ENCODE results near the gene TTC21B. TPM values are rescaled to one million over a fixed set of nuclear protein-coding genes. Genes with fewer than 3 reads are reported as not detected.
A peak's percentile ranks its signal among the peaks of the same experiment; 100 is the strongest.
"Not testable (repeated sequence)": the region's sequence is repeated elsewhere in the genome, so short reads cannot be mapped to it uniquely, and the experiment has no call there.

The TTC21B gene
- total RNA-seq, 2 donors from 2014 or later, result 13.7 to 14.8 TPM

GRCh38 chr2:165892526-165892925, 61.0 kb downstream of the TTC21B start:
- DNase-seq (no peak), ATAC-seq (no peak)
- intact Hi-C loops (cut with DNase I), result no loop called here

- ATAC-seq (no peak), DNase-seq (no peak)
- intact Hi-C loops (cut with DNase I), result no loop called here
These were observed 61.6 kb downstream of the TTC21B start for GRCh38 chr2:165891943-165892342.

DNA sequence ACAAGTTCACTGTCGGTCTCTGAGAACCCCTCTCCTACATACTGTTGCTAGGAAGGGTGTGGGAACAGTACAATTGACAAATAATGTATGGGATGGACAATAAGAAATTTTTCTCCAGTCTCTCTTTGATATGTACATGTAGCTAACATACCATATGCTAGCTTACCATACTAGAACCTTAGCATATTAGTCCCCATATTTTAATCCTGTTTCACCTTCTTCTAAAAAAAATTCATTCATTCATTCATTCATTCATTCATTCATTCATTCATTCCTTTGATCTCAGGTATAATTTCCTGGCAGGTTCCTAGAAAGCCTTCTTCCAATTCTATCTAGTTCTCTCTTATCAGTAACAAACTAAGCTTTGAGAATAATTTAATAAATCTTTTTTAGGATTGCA, 62.2 kb downstream of the TTC21B start:
- DNase-seq (no peak), ATAC-seq (no peak)
- intact Hi-C loops (cut with DNase I), result no loop called here

- ATAC-seq, result no peak
- intact Hi-C loops (cut with DNase I), result loop anchor here in 1 of 2 donors (10.0 kb wide), 1 partner anchor 485 kb away; no protein-coding TSS in a partner anchor
These were observed 63.8 kb downstream of the TTC21B start for GRCh38 chr2:165889798-165890197.

DNA sequence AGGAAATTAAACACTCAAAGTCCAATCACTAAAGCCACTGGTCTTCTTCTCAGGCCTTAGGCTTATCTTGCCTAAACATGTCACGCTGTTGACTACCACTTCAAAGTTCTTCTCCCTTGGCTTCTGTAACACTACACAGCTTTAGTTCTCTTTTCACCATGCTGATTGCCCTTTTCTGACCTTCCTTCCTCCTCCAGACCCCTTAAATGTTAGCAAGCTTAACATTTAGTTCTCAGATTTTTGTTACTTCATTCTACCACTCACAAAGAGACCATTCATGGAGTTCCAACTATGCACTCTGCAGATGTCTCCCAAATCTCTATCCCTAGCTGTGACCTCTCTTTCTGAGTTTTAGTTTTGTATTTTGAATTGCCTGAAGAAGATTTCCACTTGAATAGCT, 64.4 kb downstream of the TTC21B start:
- DNase-seq (no peak), ATAC-seq (peak in 1 of 2 donors; percentile 35)
- intact Hi-C loops (cut with DNase I), result loop anchor here in 1 of 2 donors (10.0 kb wide), 1 partner anchor 484 kb away; no protein-coding TSS in a partner anchor

More at GRCh38 chr2:165889798-165890197, 63.8 kb downstream of the TTC21B start:
- DNase-seq, result no peak

GRCh38 chr2:165888171-165888570, 65.4 kb downstream of the TTC21B start:
- ATAC-seq (no peak), DNase-seq (no peak)
- intact Hi-C loops (cut with DNase I), result loop anchor here in 1 of 2 donors (10.0 kb wide), 1 partner anchor 483 kb away; no protein-coding TSS in a partner anchor

DNA sequence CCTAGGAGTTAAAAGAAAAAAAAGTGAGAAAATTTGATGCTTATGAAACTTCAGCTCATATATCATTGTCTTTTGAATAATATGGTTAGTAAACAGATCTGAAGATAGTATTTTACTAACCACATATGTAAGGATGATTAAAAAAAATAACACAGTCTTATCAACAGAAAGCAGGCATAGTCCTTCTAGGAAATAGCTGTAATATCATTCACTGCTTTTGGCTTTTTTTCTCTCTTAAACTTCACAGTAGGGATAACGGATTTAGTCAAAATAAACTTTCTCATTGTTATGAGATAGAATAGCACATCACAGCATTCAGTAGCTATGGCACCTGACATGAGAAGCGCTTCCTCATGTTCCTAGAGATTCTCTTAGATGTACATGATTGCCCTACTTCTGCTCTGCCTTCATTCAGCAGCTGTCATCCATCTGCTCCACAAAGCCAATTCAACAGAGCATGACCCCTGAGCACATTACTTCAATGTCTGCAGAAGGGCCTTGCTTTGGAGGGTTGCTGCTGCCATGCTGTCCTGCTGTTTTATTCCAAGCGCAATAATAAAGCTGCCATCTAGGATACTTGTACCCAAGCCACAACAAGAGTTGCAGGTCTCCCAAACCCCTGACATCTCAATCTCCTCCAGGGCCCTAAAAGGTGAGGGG, 67.0 kb downstream of the TTC21B start:
- ATAC-seq (no peak), DNase-seq (no peak)
- intact Hi-C loops (cut with DNase I), result loop anchor here in 1 of 2 donors (10.0 kb wide), 1 partner anchor 482 kb away; no protein-coding TSS in a partner anchor

GRCh38 chr2:165877565-165878550, 75.7 kb downstream of the TTC21B start:
- intact Hi-C loops (cut with DNase I), result loop anchor here in 1 of 2 donors (10.0 kb wide), 1 partner anchor 883 kb away; no protein-coding TSS in a partner anchor
- DNase-seq (no peak), ATAC-seq (no peak)

- DNase-seq (no peak), ATAC-seq (peak in 1 of 2 donors; percentile 61)
- intact Hi-C loops (cut with DNase I), result loop anchor here in 1 of 2 donors (10.0 kb wide), 1 partner anchor 882 kb away; no protein-coding TSS in a partner anchor
These were observed 76.9 kb downstream of the TTC21B start for GRCh38 chr2:165876712-165877111.

GRCh38 chr2:165876269-165876668, 77.3 kb downstream of the TTC21B start:
- DNase-seq (no peak), ATAC-seq (no peak)
- intact Hi-C loops (cut with DNase I), result loop anchor here in 1 of 2 donors (10.0 kb wide), 1 partner anchor 881 kb away; no protein-coding TSS in a partner anchor

- ATAC-seq, result peak; percentile 71 to 72
- no peak for DNase-seq
- intact Hi-C loops (cut with DNase I), result loop anchor here in 1 of 2 donors (2.0 to 10.0 kb wide), 2 partner anchors 474 to 880 kb away; no protein-coding TSS in a partner anchor
These were observed 79.0 kb downstream of the TTC21B start for GRCh38 chr2:165874445-165875039.

GRCh38 chr2:165872101-165872791, 81.3 kb downstream of the TTC21B start:
- ATAC-seq (no peak), DNase-seq (no peak)
- intact Hi-C loops (cut with DNase I), result loop anchor here in 1 of 2 donors (10.0 kb wide), 1 partner anchor 877 kb away; no protein-coding TSS in a partner anchor

DNA sequence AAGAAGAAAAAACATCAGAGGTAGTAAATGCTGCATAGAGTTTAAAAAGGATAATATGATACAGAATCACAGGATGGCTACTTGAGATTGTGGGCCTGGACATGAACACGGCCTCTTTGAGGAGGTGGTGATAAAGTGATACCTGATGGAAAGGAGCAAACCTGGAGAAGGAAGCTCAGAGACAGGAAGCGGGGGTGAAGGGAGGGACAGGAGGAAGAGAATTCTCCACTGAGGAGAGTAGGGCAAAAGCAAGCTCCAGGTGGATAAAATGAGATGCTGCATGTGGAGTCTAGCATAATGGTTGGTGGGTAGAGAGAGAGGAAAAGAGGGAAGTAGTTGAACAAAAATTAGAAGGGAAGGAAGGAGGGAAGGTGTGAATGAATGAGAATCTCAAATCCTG, 82.6 kb downstream of the TTC21B start:
- intact Hi-C loops (cut with DNase I), result loop anchor here in 1 of 2 donors (10.0 kb wide), 1 partner anchor 876 kb away; no protein-coding TSS in a partner anchor
- DNase-seq, result no peak
- no peak for ATAC-seq

GRCh38 chr2:165870346-165870745, 83.2 kb downstream of the TTC21B start:
- intact Hi-C loops (cut with DNase I), result loop anchor here in 1 of 2 donors (10.0 kb wide), 1 partner anchor 876 kb away; no protein-coding TSS in a partner anchor
- DNase-seq (no peak), ATAC-seq (no peak)

DNA sequence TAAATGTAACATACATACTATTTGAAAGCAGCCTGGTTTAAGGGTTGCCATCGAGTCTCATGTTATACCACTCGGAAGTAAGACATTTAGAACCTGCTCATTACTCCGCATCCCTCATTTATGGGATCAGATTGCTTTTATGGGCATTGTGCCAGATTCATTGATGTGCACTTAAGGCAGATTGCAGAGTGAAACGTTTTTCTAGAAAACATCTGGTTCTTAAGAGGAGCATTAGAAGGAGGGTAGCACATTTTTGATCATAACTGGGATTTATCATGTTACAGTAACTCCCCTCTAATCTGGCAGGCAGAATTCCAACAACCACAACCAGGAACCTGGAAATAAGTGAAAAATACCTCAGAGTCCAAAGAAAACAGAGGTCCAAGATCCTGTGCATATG, 85.4 kb downstream of the TTC21B start:
- DNase-seq, result no peak
- ATAC-seq, result peak in 1 of 2 donors; percentile 34
- intact Hi-C loops (cut with DNase I), result no loop called here

DNA sequence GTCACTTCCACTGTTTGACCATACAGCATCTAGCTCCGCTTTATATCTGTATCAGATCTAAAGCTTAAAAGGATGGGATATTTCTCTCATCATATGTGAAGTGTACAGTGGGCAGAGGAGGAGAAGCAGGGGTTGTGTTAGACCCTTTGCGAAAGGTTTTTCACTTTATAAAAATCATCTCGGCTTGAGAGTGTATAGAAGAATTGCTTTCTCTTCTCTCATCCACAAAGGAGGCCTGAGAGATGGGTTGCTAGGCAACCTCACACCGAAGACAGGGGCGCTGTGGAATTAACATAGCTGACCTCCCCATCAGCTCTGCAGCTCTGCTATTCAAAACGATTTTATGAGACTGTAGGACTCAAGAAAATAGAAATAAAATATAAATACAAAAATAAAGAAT, 89.3 kb downstream of the TTC21B start:
- intact Hi-C loops (cut with DNase I), result no loop called here
- ATAC-seq, result no peak
- DNase-seq, result no peak

- ATAC-seq, result no peak
- DNase-seq, result no peak
- intact Hi-C loops (cut with DNase I), result no loop called here
These were observed 89.7 kb downstream of the TTC21B start for GRCh38 chr2:165863810-165864261.

- DNase-seq; ATAC-seq; intact Hi-C loops (cut with DNase I): not testable (repeated sequence)
These were observed 92.5 kb downstream of the TTC21B start for GRCh38 chr2:165861083-165861482.

Data from left cardiac atrium (tissue), 4 donors.